Epithelial cell of proximal tubule (primary cell): ENCODE data around the gene PDE1C. TPM values are rescaled to one million over a fixed set of nuclear protein-coding genes. Genes with fewer than 3 reads are reported as not detected.

Experiments used
- DNase-seq: peaks from one replicate; pipeline ENCODE4 v3.0.0-alpha.2; 2011; ENCODE audit warnings: low read depth
- H3K4me3 ChIP-seq: 2 replicates; pipeline ENCODE4 v1.5.1; 2011; ENCODE audit warnings: low read depth, mild to moderate bottlenecking, low read length
- total RNA-seq: library from RNA; depleted of rRNA; stranded (reverse); fragments of >200 nt; gene quantifications from 2 replicates; pipeline ENCODE4 v1.2.3, GENCODE V29; 2015
- TF ChIP-seq, protein P1 (sequence below): conservative IDR thresholded peaks from 2 replicates; pipeline ENCODE4 v1.5.1; 2012; ENCODE audit warnings: low read depth, mild to moderate bottlenecking, low read length

Gene PDE1C
- total RNA-seq, 1 donor from 2014 or later = 5.9 TPM

DNA sequence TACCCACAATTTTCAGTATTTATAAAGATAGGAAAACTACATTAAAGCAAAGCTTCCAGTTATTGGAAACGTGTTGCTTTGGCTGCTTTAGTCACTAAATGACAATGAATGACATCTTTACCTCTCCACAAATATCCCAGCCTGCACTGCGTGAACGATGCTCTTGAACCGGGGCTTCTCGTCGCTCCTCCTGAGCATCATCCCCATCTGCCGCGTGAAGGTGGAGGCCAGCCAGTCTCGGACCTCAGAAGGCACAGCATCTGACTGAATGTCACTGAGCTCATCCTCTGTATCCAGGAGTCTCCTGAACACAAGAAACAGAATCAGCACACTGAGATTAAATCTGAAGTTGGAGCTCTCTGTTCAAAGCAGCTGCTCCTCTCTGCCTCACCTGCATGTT lies 191.3 kb downstream of the PDE1C start:
- DNase-seq = no peak
- TF ChIP-seq, protein P1, sequence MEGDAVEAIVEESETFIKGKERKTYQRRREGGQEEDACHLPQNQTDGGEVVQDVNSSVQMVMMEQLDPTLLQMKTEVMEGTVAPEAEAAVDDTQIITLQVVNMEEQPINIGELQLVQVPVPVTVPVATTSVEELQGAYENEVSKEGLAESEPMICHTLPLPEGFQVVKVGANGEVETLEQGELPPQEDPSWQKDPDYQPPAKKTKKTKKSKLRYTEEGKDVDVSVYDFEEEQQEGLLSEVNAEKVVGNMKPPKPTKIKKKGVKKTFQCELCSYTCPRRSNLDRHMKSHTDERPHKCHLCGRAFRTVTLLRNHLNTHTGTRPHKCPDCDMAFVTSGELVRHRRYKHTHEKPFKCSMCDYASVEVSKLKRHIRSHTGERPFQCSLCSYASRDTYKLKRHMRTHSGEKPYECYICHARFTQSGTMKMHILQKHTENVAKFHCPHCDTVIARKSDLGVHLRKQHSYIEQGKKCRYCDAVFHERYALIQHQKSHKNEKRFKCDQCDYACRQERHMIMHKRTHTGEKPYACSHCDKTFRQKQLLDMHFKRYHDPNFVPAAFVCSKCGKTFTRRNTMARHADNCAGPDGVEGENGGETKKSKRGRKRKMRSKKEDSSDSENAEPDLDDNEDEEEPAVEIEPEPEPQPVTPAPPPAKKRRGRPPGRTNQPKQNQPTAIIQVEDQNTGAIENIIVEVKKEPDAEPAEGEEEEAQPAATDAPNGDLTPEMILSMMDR = no peak
- H3K4me3 ChIP-seq = no peak overlapping the region

DNA sequence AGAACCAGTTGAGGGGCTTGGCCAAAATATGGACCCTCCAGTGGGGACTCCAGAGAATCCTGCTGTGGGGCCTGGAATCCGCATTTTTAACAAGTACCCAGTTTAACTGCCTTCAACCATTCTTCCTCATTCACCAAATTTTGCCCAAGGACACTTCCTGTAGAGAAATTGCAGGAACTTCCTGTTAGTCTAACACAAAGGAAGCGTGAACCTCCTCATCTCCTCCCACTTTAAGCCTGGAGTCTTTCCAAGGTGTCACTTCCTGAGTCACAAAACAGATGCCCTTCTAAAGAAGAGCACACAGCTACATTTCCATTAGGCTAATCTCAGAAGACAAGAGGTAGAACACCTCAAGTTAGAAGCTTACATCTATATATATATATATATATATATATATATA lies 194.8 kb downstream of the PDE1C start:
- DNase-seq = no peak
- TF ChIP-seq, protein P1 = no peak
- H3K4me3 ChIP-seq = no peak overlapping the region

DNA sequence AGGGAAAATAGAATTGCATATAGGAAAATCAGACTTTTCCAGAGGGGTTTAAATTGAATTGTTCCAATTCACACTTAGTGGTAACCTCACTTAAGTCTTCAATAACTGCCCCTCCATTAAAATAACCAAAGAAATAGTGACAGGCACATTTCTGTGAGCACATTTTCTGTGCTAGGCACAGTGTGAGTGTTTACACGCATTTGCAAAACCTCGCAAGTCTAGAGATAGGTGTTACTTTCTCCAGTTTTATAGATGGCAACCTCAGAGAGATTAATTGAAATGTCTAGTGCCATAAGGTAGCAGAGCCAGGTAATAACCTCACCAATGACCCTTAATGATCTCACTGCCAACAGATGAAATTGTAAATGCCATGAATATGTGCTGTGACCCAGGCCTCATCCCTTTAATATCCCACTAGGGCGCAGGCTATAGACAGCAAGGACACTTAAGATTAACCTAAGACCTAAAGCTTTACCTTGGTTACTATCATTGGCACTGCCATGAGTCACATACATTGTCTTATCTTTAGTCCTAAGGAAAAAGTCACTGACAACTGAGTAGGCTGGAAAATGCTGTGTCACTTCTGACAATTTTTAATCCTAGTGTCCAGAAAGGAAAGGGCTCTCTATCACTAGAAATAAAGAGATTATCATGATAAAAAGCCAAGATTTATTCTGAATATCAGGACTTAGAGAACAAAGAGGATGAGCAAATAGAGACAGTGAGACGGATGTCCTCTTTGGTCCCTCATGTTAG lies 195.4 kb downstream of the PDE1C start:
- TF ChIP-seq, protein P1 = no peak
- no peak for DNase-seq
- no peak overlapping the region for H3K4me3 ChIP-seq

DNA sequence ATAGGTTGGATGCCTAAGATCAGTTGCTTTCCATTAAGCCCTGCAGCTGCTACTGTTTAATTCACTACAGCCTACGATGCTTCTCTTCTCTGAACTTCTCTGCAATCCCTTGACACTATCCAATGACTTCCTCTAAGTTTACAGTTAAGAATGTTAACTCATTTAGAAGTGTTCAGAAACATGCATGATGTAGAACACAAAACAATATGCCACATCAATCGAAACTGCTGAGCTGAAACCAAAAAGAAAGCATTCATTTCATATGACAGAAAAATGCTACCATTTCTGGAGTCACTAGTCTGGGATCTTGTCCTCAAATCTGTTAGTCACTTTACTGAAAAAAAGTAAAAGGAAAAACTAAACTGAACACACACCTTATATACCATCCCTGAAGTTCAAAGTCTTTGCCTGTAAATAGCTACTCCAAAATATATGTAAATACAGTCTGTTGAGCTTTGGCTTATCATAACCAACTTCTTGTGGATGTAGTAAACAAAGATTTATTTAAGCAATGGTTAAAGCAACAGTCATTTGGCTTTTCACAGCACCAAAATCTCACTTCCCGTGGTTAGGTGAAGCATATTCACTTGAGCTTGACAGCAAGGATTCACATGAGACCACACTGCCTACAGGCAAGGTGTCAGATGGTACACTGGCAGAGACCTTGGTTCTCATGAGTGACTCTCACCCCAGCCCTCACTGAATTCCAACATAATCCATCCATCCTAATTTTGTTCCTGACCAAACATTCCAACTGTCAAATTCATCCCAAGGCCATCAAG lies 196.2 kb downstream of the PDE1C start:
- H3K4me3 ChIP-seq = no peak overlapping the region
- DNase-seq = no peak
- TF ChIP-seq, protein P1 = no peak

DNA sequence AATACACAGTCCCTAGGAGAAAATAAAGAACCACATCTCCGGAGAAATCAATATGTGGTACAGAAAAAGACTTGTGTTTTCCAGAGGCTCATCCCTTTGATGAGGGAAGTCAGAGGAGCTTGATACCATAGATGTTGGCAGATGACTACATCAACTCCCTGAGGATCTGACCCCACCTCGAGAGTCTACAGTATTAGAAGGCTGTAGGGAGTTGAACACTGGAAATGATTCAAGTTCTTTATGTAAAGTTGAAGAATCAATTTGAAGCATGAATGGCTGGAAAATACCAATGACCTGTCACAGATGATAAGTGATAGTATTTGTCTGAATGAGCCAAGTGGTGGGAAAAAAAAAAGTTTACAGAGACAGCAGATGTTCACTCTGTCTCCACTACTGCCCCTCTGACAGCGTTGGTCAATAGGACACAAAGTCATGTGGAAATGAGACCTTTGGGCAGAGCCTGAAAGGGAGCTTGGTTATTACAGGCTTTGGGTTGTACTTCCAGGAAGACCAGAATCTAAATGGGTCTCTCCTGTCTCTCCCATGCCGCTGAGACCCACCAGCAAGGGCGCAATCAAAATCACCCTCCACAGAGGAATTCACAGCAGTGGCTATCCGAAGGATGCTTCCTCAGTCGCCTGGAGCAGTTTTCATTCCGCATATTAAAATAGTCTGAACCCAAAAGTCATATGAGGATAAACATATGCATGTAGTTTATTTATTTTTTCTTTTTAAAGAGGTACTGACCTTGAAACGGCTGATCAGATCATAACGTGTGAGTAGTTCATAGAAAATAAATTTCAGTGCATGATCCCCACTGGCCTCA lies 197.4 kb downstream of the PDE1C start:
- no peak overlapping the region for H3K4me3 ChIP-seq
- DNase-seq = no peak
- TF ChIP-seq, protein P1 = no peak

DNA sequence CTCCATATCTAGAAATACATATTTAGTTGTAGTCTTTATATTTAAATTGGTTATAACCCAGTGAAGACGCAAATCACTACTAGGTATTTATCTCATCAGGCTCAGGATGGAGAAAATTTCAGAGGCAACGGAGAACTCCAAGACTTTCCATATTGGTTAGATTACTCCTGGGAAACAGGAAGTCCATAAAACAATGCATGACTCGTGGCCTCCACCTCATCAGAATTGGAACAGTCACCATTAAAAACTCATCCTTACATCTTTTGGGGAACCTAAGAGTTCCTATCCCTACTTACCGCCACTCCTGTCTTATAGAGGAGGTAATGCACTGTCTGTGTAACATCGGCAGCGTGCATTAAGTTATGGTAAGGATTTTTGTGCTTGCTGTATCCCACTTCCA lies 205.6 kb downstream of the PDE1C start:
- H3K4me3 ChIP-seq = no peak overlapping the region

More for the DNA sequence above, 205.6 kb downstream of the PDE1C start:
- no peak for DNase-seq
- TF ChIP-seq, protein P1 = no peak
